Measurements from ENCODE around the gene YY2.

DNA sequence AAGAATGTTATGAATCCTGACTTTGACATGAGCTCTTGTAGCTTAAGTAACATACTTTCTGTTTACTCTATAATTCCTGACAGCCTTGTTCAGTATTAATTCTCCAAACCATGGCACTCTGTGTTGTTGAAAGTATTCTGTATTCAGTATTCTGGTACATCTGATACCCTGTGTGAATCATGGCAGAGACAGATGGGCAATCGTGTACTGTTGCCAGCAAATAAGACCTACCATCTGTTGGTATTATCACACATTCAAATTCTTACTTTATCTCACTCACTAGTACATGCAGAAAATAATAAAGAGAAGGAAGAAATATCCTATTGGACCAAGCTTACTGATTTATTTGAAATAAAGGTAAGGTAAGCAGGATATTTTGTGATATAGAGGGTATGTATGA is 8.4 kb upstream of the YY2 start:
- TF ChIP-seq, protein P1, sequence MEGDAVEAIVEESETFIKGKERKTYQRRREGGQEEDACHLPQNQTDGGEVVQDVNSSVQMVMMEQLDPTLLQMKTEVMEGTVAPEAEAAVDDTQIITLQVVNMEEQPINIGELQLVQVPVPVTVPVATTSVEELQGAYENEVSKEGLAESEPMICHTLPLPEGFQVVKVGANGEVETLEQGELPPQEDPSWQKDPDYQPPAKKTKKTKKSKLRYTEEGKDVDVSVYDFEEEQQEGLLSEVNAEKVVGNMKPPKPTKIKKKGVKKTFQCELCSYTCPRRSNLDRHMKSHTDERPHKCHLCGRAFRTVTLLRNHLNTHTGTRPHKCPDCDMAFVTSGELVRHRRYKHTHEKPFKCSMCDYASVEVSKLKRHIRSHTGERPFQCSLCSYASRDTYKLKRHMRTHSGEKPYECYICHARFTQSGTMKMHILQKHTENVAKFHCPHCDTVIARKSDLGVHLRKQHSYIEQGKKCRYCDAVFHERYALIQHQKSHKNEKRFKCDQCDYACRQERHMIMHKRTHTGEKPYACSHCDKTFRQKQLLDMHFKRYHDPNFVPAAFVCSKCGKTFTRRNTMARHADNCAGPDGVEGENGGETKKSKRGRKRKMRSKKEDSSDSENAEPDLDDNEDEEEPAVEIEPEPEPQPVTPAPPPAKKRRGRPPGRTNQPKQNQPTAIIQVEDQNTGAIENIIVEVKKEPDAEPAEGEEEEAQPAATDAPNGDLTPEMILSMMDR (IDR thresholded peaks at IDR 0.05): no peak
- TF ChIP-seq POLR2A (IDR thresholded peaks at IDR 0.05): no peak

All from testis (tissue), 2 donors.